A549 (cell line): ENCODE results near the gene GTF2H2C_2.
"Not testable (repeated sequence)": the region's sequence is repeated elsewhere in the genome, so short reads cannot be mapped to it uniquely, and the experiment has no call there.

Experiments
- CTCF ChIP-seq: fragments of >200 bp; sonication (Bioruptor Twin); formaldehyde crosslinking; IDR thresholded peaks from 3 replicates; pipeline ENCODE4 v1.5.1; 2016
- HDAC2 ChIP-seq: fragments of 200-600 bp; sonication (generic); IDR thresholded peaks from 2 replicates; pipeline ENCODE4 v1.6.1; 2016
- KDM1A ChIP-seq: fragments of 200-600 bp; sonication (generic); IDR thresholded peaks from 2 replicates; pipeline ENCODE4 v1.6.1; 2016; ENCODE audit warnings: low read depth, mild to moderate bottlenecking

DNA sequence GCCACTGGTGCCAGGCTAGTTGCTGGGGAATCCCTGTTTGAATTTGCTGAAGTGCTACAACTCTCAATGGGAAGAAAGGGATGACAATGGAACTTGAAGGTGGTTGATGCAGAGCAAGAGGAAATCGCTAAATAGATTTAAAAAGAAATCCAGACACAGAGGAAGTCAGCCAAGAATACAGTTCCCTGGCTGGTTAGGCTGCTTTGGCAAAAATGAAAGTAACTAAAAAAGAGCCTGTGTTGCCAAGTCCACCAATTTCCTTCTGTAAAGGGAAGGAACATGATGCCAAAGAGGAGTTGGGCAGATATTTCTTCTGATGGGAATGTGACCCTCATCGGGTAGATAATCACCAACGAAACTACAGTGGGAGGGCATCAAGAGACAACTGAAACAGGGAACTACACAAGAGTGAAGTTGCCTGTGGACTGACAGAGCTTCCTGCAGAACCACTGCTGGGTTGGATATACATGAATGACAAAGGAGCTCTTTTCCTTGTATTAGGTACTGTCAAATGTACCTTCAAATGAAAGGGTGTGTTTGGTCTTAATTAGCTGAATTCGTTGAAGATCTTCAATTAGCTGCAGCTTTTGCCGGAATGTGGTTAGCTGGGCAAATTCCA, 49.0 kb downstream of the GTF2H2C_2 start:
- not testable (repeated sequence) for TF ChIP-seq KDM1A, HDAC2, CTCF
